GM08714 (cell line): ENCODE measurements around the gene UBA7.
"Not testable (repeated sequence)": the region's sequence is repeated elsewhere in the genome, so short reads cannot be mapped to it uniquely, and the experiment has no call there.

ENCODE experiments used
- H3K4me3 ChIP-seq: fragments of 200-500 bp; sonication (Bioruptor generic); 2 replicates; pipeline ENCODE4 v1.5.1; 2014; ENCODE audit warnings: mild to moderate bottlenecking, low read length, inconsistent platforms
- ZNF274 ChIP-seq: IDR thresholded peaks from 2 replicates; pipeline ENCODE4 v1.6.1; 2012; ENCODE audit warnings: mild to moderate bottlenecking, low read depth, low read length

The UBA7 gene

DNA sequence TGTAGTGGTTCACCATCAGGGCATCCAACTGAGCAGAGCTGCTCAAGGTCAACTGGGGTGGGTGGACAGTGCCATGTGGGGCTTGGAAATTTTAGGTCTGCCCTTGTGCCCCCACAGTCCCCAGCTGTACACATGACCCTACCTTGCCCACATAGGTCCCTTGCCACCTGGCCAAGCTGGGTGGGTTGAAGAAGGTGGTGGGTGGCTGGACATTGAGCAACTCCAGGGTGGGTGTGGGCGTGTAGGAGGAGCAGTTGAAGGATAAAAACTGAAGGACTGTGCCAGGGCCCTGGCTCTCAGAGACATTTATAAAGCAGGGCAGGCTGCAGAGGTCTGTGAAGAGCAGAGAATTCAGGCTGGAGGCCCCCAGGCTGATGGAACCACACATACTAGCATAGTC is 14.6 kb downstream of the UBA7 start:
- TF ChIP-seq ZNF274, result no peak
- no peak overlapping the region for H3K4me3 ChIP-seq

- no peak for TF ChIP-seq ZNF274
- H3K4me3 ChIP-seq, result no peak overlapping the region
These were observed 18.5 kb downstream of the UBA7 start for GRCh38 chr3:49794926-49795905.

- TF ChIP-seq ZNF274, result no peak
- no peak overlapping the region for H3K4me3 ChIP-seq
These were observed 19.3 kb downstream of the UBA7 start for GRCh38 chr3:49794431-49794830.

DNA sequence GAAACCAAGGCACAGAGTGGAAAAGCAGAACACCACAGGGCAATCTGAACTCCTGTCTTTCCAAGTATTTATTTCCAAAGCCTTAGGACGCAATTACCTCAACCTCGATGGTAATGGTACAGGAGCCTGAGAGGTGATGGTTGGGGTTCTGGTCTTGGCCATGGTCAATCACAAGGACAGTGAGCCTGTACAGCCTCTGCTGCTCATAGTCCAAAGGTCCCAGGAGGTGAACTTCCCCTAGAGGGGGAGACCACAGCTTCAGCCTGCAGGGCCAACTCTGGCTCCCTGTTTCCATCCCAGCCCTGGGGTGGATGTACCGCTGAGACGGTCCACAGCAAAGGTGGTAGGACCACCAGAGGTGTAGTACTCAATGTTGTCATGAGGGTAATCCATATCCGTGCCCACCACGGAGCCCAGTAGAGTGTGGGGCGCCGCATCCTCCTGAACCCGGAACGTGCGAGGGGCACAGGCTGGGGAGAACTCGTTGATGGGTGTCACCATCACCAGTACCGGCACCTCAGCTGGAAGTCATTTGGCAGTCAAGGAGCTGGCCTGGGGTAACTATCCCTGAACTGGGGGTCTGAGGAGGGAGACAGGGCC is 20.2 kb downstream of the UBA7 start:
- H3K4me3 ChIP-seq, result no peak overlapping the region
- no peak for TF ChIP-seq ZNF274

GRCh38 chr3:49792371-49793150 is 21.2 kb downstream of the UBA7 start:
- H3K4me3 ChIP-seq, result no peak overlapping the region
- TF ChIP-seq ZNF274, result no peak

DNA sequence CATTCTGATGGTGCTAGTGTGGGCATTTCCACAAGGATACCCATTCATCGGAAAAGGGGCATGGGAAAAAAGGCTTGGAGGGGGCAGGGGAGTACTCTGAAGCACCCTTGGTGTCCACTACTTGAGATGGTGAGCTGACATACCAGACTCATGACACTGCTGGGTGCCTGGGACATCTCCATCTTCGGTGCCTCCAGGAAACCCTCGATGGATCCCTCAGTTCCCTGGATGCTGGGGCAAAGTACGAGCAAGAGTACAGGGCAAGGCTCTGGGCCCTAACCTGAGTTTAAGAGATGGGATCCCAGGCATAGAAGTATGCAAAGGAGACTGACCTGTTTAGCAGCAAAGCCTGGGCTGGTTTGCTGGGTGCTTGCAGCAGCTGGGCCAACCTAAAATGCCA is 22.2 kb downstream of the UBA7 start:
- H3K4me3 ChIP-seq, result no peak overlapping the region

DNA sequence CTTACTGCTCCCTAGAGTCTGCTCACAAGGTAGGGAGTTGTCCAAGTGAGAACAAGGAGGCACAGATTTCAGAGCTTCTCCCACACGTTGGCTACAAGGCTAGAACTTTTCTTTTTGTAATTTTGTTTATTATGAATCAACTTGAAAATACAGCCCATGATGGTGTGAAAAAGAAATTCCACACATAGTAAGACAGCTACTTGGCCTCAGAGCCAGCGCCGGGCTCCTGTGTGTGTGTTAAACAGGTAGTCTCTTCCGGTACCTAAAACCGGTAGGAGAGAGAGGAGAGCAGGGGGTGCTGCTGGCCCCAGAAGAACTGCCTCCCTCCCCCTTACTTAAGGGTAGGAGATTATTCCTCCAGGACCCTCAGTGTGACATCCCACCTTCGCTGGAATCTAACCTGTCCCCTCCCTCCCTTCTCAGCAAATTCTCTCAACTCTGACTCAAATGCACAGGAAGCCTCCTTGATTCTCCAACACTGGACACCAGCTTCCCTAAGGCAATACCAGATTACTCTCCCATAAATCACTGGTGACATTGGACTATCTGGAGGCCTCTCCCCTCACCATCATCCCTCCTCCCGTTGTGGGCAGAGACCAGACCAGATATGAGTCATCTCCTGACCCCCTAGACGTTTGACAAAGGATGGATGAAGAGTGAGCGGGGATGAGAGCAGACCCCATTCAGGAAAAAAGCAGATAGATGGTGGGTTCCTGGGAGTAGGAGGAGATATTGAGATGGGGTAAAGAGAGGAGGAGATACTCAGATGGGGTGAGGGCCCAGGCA is 22.9 kb downstream of the UBA7 start:
- H3K4me3 ChIP-seq, result no peak overlapping the region
- TF ChIP-seq ZNF274, result no peak

More for the DNA sequence above, 22.2 kb downstream of the UBA7 start:
- TF ChIP-seq ZNF274, result no peak

DNA sequence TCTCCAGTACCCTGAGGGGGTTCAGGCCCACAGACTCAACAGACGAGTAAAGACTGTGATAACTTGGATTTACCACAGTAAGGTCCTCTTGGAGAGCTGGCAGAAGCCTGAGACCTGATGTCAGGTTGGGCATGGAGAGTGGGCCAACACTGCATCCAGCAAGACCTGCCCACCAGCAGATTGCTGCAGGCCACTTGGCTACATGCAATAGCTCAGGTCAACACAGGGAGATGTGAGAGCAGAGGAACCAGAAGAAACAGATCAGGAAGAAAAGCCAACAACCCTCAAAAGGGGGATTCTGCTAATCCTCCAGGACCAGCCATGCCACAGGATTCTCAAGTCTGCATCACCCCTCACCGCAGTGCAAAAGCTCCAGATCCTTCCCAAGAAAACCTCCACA is 25.7 kb downstream of the UBA7 start:
- TF ChIP-seq ZNF274, result no peak
- no peak overlapping the region for H3K4me3 ChIP-seq

DNA sequence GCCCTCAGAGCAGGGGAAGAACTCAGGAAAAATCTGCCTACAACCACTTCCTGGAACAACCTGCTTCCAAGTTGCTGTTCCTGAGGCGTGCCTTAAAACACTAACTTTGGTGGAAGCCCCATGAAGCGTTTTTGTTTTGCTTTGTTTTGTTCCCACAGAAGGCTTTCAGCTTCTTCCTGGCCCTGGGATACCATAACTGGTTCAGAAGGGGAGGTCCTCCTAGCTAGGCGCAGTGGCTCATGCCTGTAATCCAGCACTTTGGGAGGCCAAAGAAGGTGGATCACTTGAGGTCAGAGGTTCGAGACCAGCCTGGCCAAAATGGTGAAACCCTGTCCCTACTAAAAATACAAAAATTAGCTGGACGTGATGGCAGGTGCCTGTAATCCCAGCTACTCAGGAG is 26.2 kb downstream of the UBA7 start:
- TF ChIP-seq ZNF274, result no peak
- no peak overlapping the region for H3K4me3 ChIP-seq

DNA sequence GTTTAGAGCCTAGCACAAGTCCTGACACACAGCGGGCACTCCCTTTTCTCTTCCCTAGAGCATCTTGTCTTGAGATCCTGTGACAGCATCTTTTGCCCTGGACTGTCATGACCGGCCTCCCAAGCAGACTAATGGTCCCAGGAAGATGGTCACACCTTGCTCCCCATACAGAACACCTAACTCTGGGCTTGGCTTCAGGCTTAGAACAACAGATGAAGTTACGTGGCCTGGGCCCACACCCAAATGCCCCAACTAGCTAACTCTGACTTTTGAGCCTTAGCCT is 26.6 kb downstream of the UBA7 start:
- no peak for TF ChIP-seq ZNF274
- H3K4me3 ChIP-seq, result peak overlapping the region; percentile 58; the same call in 1 of the 2 replicates

GRCh38 chr3:49786357-49787181 is 27.2 kb downstream of the UBA7 start, which contains the start of gene IP6K1:
IP6K1 (minus strand) TSS chr3:49786542; CDS start chr3:49748040, 38,502 bp downstream.
- no peak for TF ChIP-seq ZNF274
- peak within 1 kb of the TSS; percentile 77 for H3K4me3 ChIP-seq

GRCh38 chr3:49785565-49786356 is 28.0 kb downstream of the UBA7 start:
- no peak for TF ChIP-seq ZNF274
- peak overlapping the region; percentile 77 for H3K4me3 ChIP-seq

- not testable (repeated sequence) for H3K4me3 ChIP-seq
These were observed 31.5 kb downstream of the UBA7 start for GRCh38 chr3:49782277-49782676.
